Activated CD4-positive, alpha-beta T cell treated with anti-CD3 and anti-CD28 coated beads for 1 hour (primary cell): ENCODE results near the gene ATP6V0A4.

Source experiments
- DNase-seq: peaks from one replicate; pipeline ENCODE4 v3.0.0-alpha.2; 2020

Gene ATP6V0A4

GRCh38 chr7:138656952-138657351, 141.0 kb downstream of the ATP6V0A4 start:
- no peak for DNase-seq
